Panc1 (cell line): ENCODE measurements around the gene ADAM10.

ENCODE experiments used
- POLR2AphosphoS5 ChIP-seq: IDR thresholded peaks from 2 replicates; pipeline ENCODE4 v1.6.1; 2012; ENCODE audit warnings: mild to moderate bottlenecking, low read depth, low read length, moderate library complexity
- SIN3A ChIP-seq: IDR thresholded peaks from 2 replicates; pipeline ENCODE4 v1.6.1; 2012; ENCODE audit warnings: low read depth, mild to moderate bottlenecking, low read length, moderate library complexity, borderline replicate concordance; ENCODE audit not compliant: insufficient read depth
- TCF7L2 ChIP-seq: IDR thresholded peaks from 2 replicates; pipeline ENCODE4 v1.6.1; 2011; ENCODE audit warnings: mild to moderate bottlenecking, low read depth, low read length, inconsistent platforms
- TF ChIP-seq, protein P1 (sequence below): fragments of 450-650 bp; IDR thresholded peaks from 2 replicates; pipeline ENCODE4 v1.5.1; 2017; ENCODE audit warnings: mild to moderate bottlenecking
- TF ChIP-seq, protein P2 (sequence below), 2 experiments: IDR thresholded peaks; 2 replicates each; pipeline ENCODE4 v1.6.1; 2011 to 2012; ENCODE audit warnings: low read depth in 2 of 2, control low read depth in 1 of 2, low read length in 1 of 2, mild to moderate bottlenecking in 1 of 2, moderate library complexity in 1 of 2; ENCODE audit not compliant: insufficient read depth in 1 of 2

DNA sequence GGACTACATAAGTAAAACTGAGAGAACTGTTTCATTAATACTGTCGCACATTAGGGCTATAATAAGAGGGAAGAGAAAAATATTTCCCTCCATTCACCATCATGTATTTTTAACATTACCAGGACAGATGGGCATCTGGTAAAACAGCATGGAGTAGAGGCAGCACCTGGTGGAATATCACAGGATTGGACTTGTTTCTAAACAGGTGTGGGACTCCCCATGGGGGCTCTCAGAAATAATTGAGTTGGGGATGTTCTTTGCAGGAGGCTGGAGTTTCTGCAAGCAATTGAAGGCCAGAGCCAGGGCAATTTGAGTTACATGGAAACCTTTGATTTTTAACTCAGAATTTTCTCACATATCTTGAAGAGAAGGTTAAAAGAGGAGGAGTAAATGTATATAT, 13.2 kb upstream of the ADAM10 start:
- TF ChIP-seq, protein P1, sequence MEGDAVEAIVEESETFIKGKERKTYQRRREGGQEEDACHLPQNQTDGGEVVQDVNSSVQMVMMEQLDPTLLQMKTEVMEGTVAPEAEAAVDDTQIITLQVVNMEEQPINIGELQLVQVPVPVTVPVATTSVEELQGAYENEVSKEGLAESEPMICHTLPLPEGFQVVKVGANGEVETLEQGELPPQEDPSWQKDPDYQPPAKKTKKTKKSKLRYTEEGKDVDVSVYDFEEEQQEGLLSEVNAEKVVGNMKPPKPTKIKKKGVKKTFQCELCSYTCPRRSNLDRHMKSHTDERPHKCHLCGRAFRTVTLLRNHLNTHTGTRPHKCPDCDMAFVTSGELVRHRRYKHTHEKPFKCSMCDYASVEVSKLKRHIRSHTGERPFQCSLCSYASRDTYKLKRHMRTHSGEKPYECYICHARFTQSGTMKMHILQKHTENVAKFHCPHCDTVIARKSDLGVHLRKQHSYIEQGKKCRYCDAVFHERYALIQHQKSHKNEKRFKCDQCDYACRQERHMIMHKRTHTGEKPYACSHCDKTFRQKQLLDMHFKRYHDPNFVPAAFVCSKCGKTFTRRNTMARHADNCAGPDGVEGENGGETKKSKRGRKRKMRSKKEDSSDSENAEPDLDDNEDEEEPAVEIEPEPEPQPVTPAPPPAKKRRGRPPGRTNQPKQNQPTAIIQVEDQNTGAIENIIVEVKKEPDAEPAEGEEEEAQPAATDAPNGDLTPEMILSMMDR = peak; percentile 15; the same call in 1 of the 2 replicates
- TF ChIP-seq POLR2AphosphoS5 (no peak), SIN3A (no peak), TCF7L2 (no peak)
- TF ChIP-seq, protein P2, sequence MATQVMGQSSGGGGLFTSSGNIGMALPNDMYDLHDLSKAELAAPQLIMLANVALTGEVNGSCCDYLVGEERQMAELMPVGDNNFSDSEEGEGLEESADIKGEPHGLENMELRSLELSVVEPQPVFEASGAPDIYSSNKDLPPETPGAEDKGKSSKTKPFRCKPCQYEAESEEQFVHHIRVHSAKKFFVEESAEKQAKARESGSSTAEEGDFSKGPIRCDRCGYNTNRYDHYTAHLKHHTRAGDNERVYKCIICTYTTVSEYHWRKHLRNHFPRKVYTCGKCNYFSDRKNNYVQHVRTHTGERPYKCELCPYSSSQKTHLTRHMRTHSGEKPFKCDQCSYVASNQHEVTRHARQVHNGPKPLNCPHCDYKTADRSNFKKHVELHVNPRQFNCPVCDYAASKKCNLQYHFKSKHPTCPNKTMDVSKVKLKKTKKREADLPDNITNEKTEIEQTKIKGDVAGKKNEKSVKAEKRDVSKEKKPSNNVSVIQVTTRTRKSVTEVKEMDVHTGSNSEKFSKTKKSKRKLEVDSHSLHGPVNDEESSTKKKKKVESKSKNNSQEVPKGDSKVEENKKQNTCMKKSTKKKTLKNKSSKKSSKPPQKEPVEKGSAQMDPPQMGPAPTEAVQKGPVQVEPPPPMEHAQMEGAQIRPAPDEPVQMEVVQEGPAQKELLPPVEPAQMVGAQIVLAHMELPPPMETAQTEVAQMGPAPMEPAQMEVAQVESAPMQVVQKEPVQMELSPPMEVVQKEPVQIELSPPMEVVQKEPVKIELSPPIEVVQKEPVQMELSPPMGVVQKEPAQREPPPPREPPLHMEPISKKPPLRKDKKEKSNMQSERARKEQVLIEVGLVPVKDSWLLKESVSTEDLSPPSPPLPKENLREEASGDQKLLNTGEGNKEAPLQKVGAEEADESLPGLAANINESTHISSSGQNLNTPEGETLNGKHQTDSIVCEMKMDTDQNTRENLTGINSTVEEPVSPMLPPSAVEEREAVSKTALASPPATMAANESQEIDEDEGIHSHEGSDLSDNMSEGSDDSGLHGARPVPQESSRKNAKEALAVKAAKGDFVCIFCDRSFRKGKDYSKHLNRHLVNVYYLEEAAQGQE (IDR thresholded peaks at IDR 0.05; ENCODE audit: insufficient read depth in 1 of 2, low read depth in 2 of 2, low read length in 1 of 2) = no peak
